OCI-LY3 (cell line): ENCODE measurements around the gene HOXA1.

Experiments
- H2AFZ ChIP-seq: fragments of 200-600, 300-600 bp; shearing (Covaris generic); 2 replicates; pipeline ENCODE4 v1.6.0; 2014; ENCODE audit warnings: antibody characterized with exemption, low read depth, low read length
- H3K27ac ChIP-seq: fragments of 200-600, 300-600 bp; sonication (generic); 2 replicates; pipeline ENCODE4 v1.5.1; 2014; ENCODE audit warnings: mild to moderate bottlenecking, low read length, moderate library complexity, mixed read lengths
- H3K27me3 ChIP-seq: fragments of 200-600, 300-600 bp; sonication (generic); 2 replicates; pipeline ENCODE4 v1.6.1; 2014; ENCODE audit warnings: low read depth, low read length, mixed read lengths
- H3K36me3 ChIP-seq: fragments of 200-600, 300-600 bp; sonication (generic); replicated peaks from 2 replicates; pipeline ENCODE3; 2014; ENCODE audit warnings: low read depth, low read length, mixed read lengths
- H3K4me1 ChIP-seq: fragments of 300-600, 200-600 bp; sonication (generic); 2 replicates; pipeline ENCODE4 v1.6.1; 2014; ENCODE audit warnings: low read length, mixed read lengths
- H3K4me2 ChIP-seq: fragments of 200-600, 300-600 bp; sonication (generic); 2 replicates; pipeline ENCODE4 v1.6.1; 2014; ENCODE audit warnings: low read length, mixed read lengths
- H3K4me3 ChIP-seq: fragments of 300-600, 200-600 bp; sonication (generic); 2 replicates; pipeline ENCODE4 v1.5.1; 2014; ENCODE audit warnings: antibody characterized with exemption, mild to moderate bottlenecking, low read length, moderate library complexity
- H3K79me2 ChIP-seq: fragments of 300-600, 200-600 bp; shearing (Covaris generic); 2 replicates; pipeline ENCODE4 v1.6.1; 2014; ENCODE audit warnings: mild to moderate bottlenecking, low read length, mixed read lengths
- H3K9ac ChIP-seq: fragments of 300-600, 200-600 bp; shearing (Covaris generic); 2 replicates; pipeline ENCODE4 v1.6.0; 2014; ENCODE audit warnings: mild to moderate bottlenecking, low read length, moderate library complexity
- H3K9me3 ChIP-seq: fragments of 200-600, 300-600 bp; shearing (Covaris generic); 2 replicates; pipeline ENCODE4 v1.6.1; 2014; ENCODE audit warnings: low read length, mixed read lengths; ENCODE audit not compliant: insufficient read depth
- H4K20me1 ChIP-seq: fragments of 200-600, 300-600 bp; sonication (generic); 2 replicates; pipeline ENCODE4 v1.6.1; 2016; ENCODE audit warnings: low read length, mixed read lengths; ENCODE audit not compliant: insufficient read depth
- EZH2phosphoT487 ChIP-seq: fragments of 200-600 bp; shearing (Covaris generic); IDR thresholded peaks from 2 replicates; pipeline ENCODE4 v1.6.1; 2018; ENCODE audit warnings: antibody characterized with exemption, mixed run types, low read depth
- TF ChIP-seq, protein P1 (sequence below): fragments of 200-600, 300-600 bp; sonication (generic); IDR thresholded peaks from 2 replicates; pipeline ENCODE4 v1.5.1; 2014; ENCODE audit warnings: antibody characterized with exemption, low read length, low read depth

HOXA1 gene

DNA sequence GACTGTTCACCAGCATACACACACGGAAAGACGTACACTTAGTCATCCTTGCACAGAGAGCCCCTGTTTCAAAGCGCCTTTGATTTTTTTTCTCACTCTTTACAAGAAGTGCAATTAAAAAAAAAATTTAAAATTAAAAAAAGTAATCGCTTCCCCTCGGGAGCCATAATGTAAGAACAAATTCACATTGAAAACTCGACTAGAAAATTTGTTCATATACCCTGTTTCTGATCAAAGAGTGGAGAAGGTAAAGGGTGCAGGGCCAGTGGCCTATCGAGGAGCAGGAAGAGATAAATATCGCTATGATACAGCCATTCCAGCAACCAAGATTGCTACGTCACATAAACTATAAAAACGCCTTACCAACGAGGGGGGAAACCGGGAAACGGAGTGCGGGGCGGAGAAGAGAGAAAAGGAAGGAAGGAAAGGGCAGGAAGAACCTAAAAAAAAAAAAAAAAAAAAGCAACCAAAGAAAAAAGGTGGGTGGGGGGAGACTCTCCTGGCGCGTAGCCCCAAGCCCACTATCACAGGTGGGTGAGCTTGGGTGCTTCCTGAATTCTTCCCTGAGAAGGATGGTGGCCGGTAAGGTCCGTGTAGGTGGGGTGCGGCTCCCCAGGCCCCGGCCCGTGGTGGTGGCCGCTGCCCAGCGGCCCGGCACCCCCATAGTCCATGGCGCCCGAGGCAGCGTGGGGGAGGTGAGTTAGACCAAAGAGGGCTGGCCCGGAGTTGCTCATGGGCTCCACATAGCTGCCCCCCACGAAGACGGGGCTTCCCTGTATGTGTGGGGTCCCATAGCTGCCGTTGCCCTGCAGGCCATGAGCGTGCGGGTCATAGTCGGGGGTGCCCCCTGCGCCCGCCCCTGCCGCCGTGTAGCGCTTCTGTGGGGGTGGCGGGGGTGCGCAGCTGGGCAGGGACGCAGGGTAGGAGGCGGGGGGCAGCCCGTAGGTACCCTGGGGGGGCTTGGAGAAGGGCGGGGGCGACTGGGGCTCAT is 11.9 kb upstream of the HOXA1 start:
- H3K4me3 ChIP-seq, result no peak overlapping the region
- H3K9me3 ChIP-seq, result no peaks in the 10 kb centered on the region
- no peak for TF ChIP-seq EZH2phosphoT487
- TF ChIP-seq, protein P1, sequence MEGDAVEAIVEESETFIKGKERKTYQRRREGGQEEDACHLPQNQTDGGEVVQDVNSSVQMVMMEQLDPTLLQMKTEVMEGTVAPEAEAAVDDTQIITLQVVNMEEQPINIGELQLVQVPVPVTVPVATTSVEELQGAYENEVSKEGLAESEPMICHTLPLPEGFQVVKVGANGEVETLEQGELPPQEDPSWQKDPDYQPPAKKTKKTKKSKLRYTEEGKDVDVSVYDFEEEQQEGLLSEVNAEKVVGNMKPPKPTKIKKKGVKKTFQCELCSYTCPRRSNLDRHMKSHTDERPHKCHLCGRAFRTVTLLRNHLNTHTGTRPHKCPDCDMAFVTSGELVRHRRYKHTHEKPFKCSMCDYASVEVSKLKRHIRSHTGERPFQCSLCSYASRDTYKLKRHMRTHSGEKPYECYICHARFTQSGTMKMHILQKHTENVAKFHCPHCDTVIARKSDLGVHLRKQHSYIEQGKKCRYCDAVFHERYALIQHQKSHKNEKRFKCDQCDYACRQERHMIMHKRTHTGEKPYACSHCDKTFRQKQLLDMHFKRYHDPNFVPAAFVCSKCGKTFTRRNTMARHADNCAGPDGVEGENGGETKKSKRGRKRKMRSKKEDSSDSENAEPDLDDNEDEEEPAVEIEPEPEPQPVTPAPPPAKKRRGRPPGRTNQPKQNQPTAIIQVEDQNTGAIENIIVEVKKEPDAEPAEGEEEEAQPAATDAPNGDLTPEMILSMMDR, result no peak
- no peak overlapping the region for H3K4me2 ChIP-seq
- H3K27ac ChIP-seq, result no peak overlapping the region
- no peaks in the 10 kb centered on the region for H3K4me1 ChIP-seq
- no peaks in the 10 kb centered on the region for H4K20me1 ChIP-seq
- H3K36me3 ChIP-seq, result no peaks in the 10 kb centered on the region
- no peak overlapping the region for H2AFZ ChIP-seq
- no peaks in the 10 kb centered on the region for H3K79me2 ChIP-seq
- H3K27me3 ChIP-seq, result no peaks in the 10 kb centered on the region
- H3K9ac ChIP-seq, result no peak overlapping the region

GRCh38 chr7:27106901-27107240 is 11.1 kb upstream of the HOXA1 start:
- TF ChIP-seq, protein P1, result no peak
- no peak for TF ChIP-seq EZH2phosphoT487
- Histone ChIP-seq H3K36me3 (no peaks in the 10 kb centered on the region), H3K79me2 (no peaks in the 10 kb centered on the region), H3K27me3 (no peaks in the 10 kb centered on the region), H3K9me3 (no peaks in the 10 kb centered on the region), H3K4me2 (no peak overlapping the region), H3K4me1 (no peaks in the 10 kb centered on the region), H3K4me3 (no peak overlapping the region), H2AFZ (no peak overlapping the region), H3K27ac (no peak overlapping the region), H3K9ac (no peak overlapping the region), H4K20me1 (no peaks in the 10 kb centered on the region)

GRCh38 chr7:27106181-27106900 is 10.5 kb upstream of the HOXA1 start:
- H2AFZ ChIP-seq, result no peak overlapping the region
- H3K36me3 ChIP-seq, result no peaks in the 10 kb centered on the region
- no peak overlapping the region for H3K4me3 ChIP-seq
- H3K4me1 ChIP-seq, result no peaks in the 10 kb centered on the region
- H3K9ac ChIP-seq, result no peak overlapping the region
- H3K27ac ChIP-seq, result no peak overlapping the region
- no peaks in the 10 kb centered on the region for H3K9me3 ChIP-seq
- no peaks in the 10 kb centered on the region for H3K27me3 ChIP-seq
- H3K79me2 ChIP-seq, result no peaks in the 10 kb centered on the region
- H4K20me1 ChIP-seq, result no peaks in the 10 kb centered on the region
- no peak for TF ChIP-seq EZH2phosphoT487
- TF ChIP-seq, protein P1, result no peak
- no peak overlapping the region for H3K4me2 ChIP-seq

- no peak for TF ChIP-seq EZH2phosphoT487
- TF ChIP-seq, protein P1, result no peak
- Histone ChIP-seq H4K20me1 (no peaks in the 10 kb centered on the region), H3K4me2 (no peak overlapping the region), H3K9ac (no peak overlapping the region), H2AFZ (no peak overlapping the region), H3K27me3 (no peaks in the 10 kb centered on the region), H3K79me2 (no peaks in the 10 kb centered on the region), H3K4me3 (no peak overlapping the region), H3K36me3 (no peaks in the 10 kb centered on the region), H3K4me1 (no peaks in the 10 kb centered on the region), H3K9me3 (no peaks in the 10 kb centered on the region), H3K27ac (no peak overlapping the region)
Measured at GRCh38 chr7:27105301-27106031, 9.7 kb upstream of the HOXA1 start.
